A549 (cell line): ENCODE data around the gene GDAP2. TPM values are rescaled to one million over a fixed set of nuclear protein-coding genes. Genes with fewer than 3 reads are reported as not detected.

ENCODE experiments used
- ATAC-seq, 2 experiments: fragments of 200-7000 bp in 1 of 2; fragments of >200 bp in 1 of 2; cut with Nextera tagmentation in 1 of 2; cut with Tn5 transposase in 1 of 2; 3 replicates each; pipeline versions ENCODE4 v1.8.0 to v1.9.1; 2018 to 2020; ENCODE audit warnings: mild to moderate bottlenecking in 1 of 2, moderate library complexity in 1 of 2
- CTCF ChIA-PET: fragments of 300-600 bp; sonication (Branson Sonifier 250); formaldehyde crosslinking; extraction: SDS; loops from one replicate; lab custom pipeline; 2021; ENCODE audit warnings: antibody characterized with exemption, inconsistent platforms; lab: Yijun Ruan, JAX
- POLR2A ChIA-PET: fragments of 350-600 bp; formaldehyde crosslinking; extraction: SDS; loops from one replicate; lab custom pipeline; 2021; ENCODE audit warnings: antibody characterized with exemption, inconsistent platforms; lab: Yijun Ruan, JAX
- DNase-seq, 2 experiments: peaks; one replicate each; pipeline versions ENCODE4 v3.0.0 to v3.0.0-alpha.2; 2011 to 2016; ENCODE audit warnings: low read depth in 1 of 2, low spot score in 1 of 2
- FAIRE-seq: peaks from 2 replicates; lab custom pipeline; 2011; peaks lifted over from hg19 to GRCh38; lab: Jason Lieb, UNC
- H3K27ac ChIP-seq, 2 experiments: fragments of >200 bp; sonication (Bioruptor Twin); formaldehyde crosslinking; 3 replicates each; pipeline ENCODE4 v1.5.1; 2016 to 2017
- H3K4me1 ChIP-seq: fragments of >200 bp; sonication (Bioruptor Twin); formaldehyde crosslinking; 3 replicates; pipeline ENCODE4 v1.6.1; 2016
- H3K4me2 ChIP-seq: fragments of >200 bp; sonication (Bioruptor Twin); formaldehyde crosslinking; 3 replicates; pipeline ENCODE4 v1.6.1; 2016
- H3K4me3 ChIP-seq: fragments of >200 bp; sonication (Bioruptor Twin); formaldehyde crosslinking; 3 replicates; pipeline ENCODE4 v1.5.1; 2016
- H3K9me3 ChIP-seq: fragments of >200 bp; sonication (Bioruptor Twin); formaldehyde crosslinking; 3 replicates; pipeline ENCODE4 v1.6.1; 2016
- BHLHE40 ChIP-seq: IDR thresholded peaks from 2 replicates; pipeline ENCODE4 v1.6.1; 2012; ENCODE audit warnings: low read depth, low read length, inconsistent platforms
- CBX8 ChIP-seq: fragments of 200-600 bp; sonication (generic); IDR thresholded peaks from 2 replicates; pipeline ENCODE4 v1.6.1; 2016
- CEBPB ChIP-seq, 2 experiments: fragments of >200 bp in 1 of 2; sonication (Bioruptor Twin) in 1 of 2; formaldehyde crosslinking in 1 of 2; IDR thresholded peaks; 2 replicates each; pipeline ENCODE4 v1.6.1; 2012 to 2016
- CHD4 ChIP-seq: fragments of 200-600 bp; sonication (generic); IDR thresholded peaks from 2 replicates; pipeline ENCODE4 v1.6.1; 2016; ENCODE audit warnings: antibody characterized with exemption, mild to moderate bottlenecking, borderline replicate concordance
- EHMT2 ChIP-seq: fragments of 200-600 bp; sonication (generic); IDR thresholded peaks from 2 replicates; pipeline ENCODE4 v1.6.1; 2016; ENCODE audit warnings: antibody characterized with exemption, low read depth, mild to moderate bottlenecking, moderate library complexity
- EP300 ChIP-seq, 2 experiments: fragments of >200 bp; sonication (Bioruptor Twin); formaldehyde crosslinking; IDR thresholded peaks; 2 replicates in 1 of 2; 3 replicates in 1 of 2; pipeline ENCODE4 v1.6.1; 2016 to 2017
- ESRRA ChIP-seq: fragments of 150-350 bp; IDR thresholded peaks from 2 replicates; pipeline ENCODE4 v1.6.1; 2014; ENCODE audit warnings: mild to moderate bottlenecking, low read length, borderline replicate concordance
- HDAC2 ChIP-seq: fragments of 200-600 bp; sonication (generic); IDR thresholded peaks from 2 replicates; pipeline ENCODE4 v1.6.1; 2016
- HOXA7 ChIP-seq: fragments of 250-450 bp; sonication (Bioruptor Pico); IDR thresholded peaks from 2 replicates; pipeline ENCODE4 v1.5.0; 2020; ENCODE audit warnings: mild to moderate bottlenecking, moderate library complexity
- HOXB13 ChIP-seq: fragments of 250-450 bp; sonication (Bioruptor Pico); IDR thresholded peaks from 2 replicates; pipeline ENCODE4 v1.5.0; 2020; ENCODE audit warnings: low read depth, mild to moderate bottlenecking, moderate library complexity
- JUN ChIP-seq, 2 experiments: fragments of >200 bp; sonication (Bioruptor Twin); formaldehyde crosslinking; IDR thresholded peaks; 2 replicates in 1 of 2; 3 replicates in 1 of 2; pipeline ENCODE4 v1.6.1; 2016 to 2017
- JUNB ChIP-seq: fragments of >200 bp; sonication (Bioruptor Twin); formaldehyde crosslinking; IDR thresholded peaks from 2 replicates; pipeline ENCODE4 v1.6.1; 2016
- KDM1A ChIP-seq: fragments of 200-600 bp; sonication (generic); IDR thresholded peaks from 2 replicates; pipeline ENCODE4 v1.6.1; 2016; ENCODE audit warnings: low read depth, mild to moderate bottlenecking
- NFE2L2 ChIP-seq: fragments of 150-350 bp; conservative IDR thresholded peaks from 2 replicates; pipeline ENCODE4 v1.6.1; 2014; ENCODE audit warnings: low read length
- NPAS2 ChIP-seq: fragments of 250-450 bp; sonication (Bioruptor Pico); IDR thresholded peaks from 2 replicates; pipeline ENCODE4 v1.8.0; 2022; ENCODE audit warnings: mild to moderate bottlenecking, moderate library complexity, borderline replicate concordance
- NR3C1 ChIP-seq: fragments of >200 bp; sonication (Bioruptor Twin); formaldehyde crosslinking; IDR thresholded peaks from 3 replicates; pipeline ENCODE4 v1.6.1; 2017
- POLR2A ChIP-seq: IDR thresholded peaks from 2 replicates; pipeline ENCODE4 v1.6.1; 2012; ENCODE audit warnings: mild to moderate bottlenecking, low read length
- RFX5 ChIP-seq: fragments of 450-650 bp; IDR thresholded peaks from 2 replicates; pipeline ENCODE4 v1.7.1; 2014; ENCODE audit warnings: antibody characterized with exemption, mild to moderate bottlenecking, moderate library complexity
- RNF2 ChIP-seq: fragments of 200-600 bp; sonication (generic); IDR thresholded peaks from 2 replicates; pipeline ENCODE4 v1.6.1; 2016; ENCODE audit warnings: low read depth, mild to moderate bottlenecking, antibody characterized with exemption, moderate library complexity, borderline replicate concordance
- SMC3 ChIP-seq: fragments of >200 bp; sonication (Bioruptor Twin); formaldehyde crosslinking; IDR thresholded peaks from 3 replicates; pipeline ENCODE4 v1.6.1; 2018; ENCODE audit warnings: inconsistent platforms
- ZC3H11A ChIP-seq: fragments of 450-650 bp; IDR thresholded peaks from 2 replicates; pipeline ENCODE4 v1.6.1; 2014; ENCODE audit warnings: antibody characterized with exemption, mild to moderate bottlenecking
- ZSCAN20 ChIP-seq: fragments of 250-450 bp; sonication (Bioruptor Pico); IDR thresholded peaks from 2 replicates; pipeline ENCODE4 v1.8.0; 2022; ENCODE audit warnings: mild to moderate bottlenecking, moderate library complexity
- WGBS: methylation state at CpG from one replicate; pipeline ENCODE4 v1.1.6; 2017; ENCODE audit errors: missing lambda C conversion rate; 5-methylcytosine and 5-hydroxymethylcytosine counted together
- polyA plus RNA-seq, 4 experiments: library from polyadenylated mRNA; depleted of rRNA in 3 of 4; stranded (reverse); fragments of >200 nt; fragmentation: RNase III in 1 of 4; extraction: RNeasy Plus Mini Kit Qiagen cat#74134 plus additional on column Dnase treatment in 1 of 4; gene quantifications; 2 replicates in 3 of 4; 3 replicates in 1 of 4; pipeline ENCODE4 v1.2.3, GENCODE V29; 2011 to 2017
- TF ChIP-seq, protein P1 (sequence below): fragments of >200 bp; sonication (Bioruptor Twin); formaldehyde crosslinking; IDR thresholded peaks from 2 replicates; pipeline ENCODE4 v1.6.1; 2016
- TF ChIP-seq, protein P2 (sequence below): fragments of >200 bp; sonication (Bioruptor Twin); formaldehyde crosslinking; IDR thresholded peaks from 3 replicates; pipeline ENCODE4 v1.6.1; 2016
- TF ChIP-seq, protein P3 (sequence below): fragments of 250-450 bp; sonication (Bioruptor Pico); IDR thresholded peaks from 2 replicates; pipeline ENCODE4 v1.5.0; 2021; ENCODE audit warnings: mild to moderate bottlenecking, moderate library complexity, borderline replicate concordance
- TF ChIP-seq, protein P4 (sequence below): fragments of 450-650 bp; IDR thresholded peaks from 2 replicates; pipeline ENCODE4 v1.6.1; 2014; ENCODE audit warnings: antibody characterized with exemption

Gene GDAP2
- polyA plus RNA-seq, 2 of the 4 experiments (the other 2 are of a cell fraction): 6.7 to 21.2 TPM

DNA sequence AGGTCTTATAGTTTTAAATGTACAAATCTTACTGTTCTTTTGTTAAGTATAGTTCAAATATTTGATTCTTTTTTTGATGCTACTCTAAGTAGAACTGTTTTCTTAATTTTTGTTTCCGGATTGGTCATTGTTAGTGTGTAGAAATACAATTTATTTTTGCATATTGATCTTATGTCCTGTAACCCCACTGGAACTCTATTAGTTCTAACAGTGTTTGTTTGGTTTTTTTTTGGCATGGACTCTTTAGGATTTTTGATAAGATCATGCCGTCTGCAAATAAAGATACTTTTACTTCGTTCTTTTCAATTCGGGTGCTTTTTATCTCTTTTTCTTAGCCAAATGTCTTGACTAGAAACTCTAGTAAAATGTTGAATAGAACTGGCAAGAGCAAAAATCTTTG, 26.5 kb downstream of the GDAP2 start:
- H3K4me3 ChIP-seq: no peak overlapping the region
- ATAC-seq (no peak), DNase-seq (no peak), FAIRE-seq (no peak)
- H3K4me1 ChIP-seq: no peaks in the 10 kb centered on the region
- WGBS: 96% methylated on average over 4 of the region's 4 CpGs
- TF ChIP-seq CBX8: no peak
- no peak for TF ChIP-seq KDM1A
- TF ChIP-seq ESRRA: no peak
- no peak for TF ChIP-seq CHD4
- TF ChIP-seq RFX5: no peak
- no peak for TF ChIP-seq HOXB13 (CRISPR knock-in tag)
- TF ChIP-seq BHLHE40: no peak
- no peak for TF ChIP-seq NPAS2 (CRISPR knock-in tag)
- TF ChIP-seq, protein P1, sequence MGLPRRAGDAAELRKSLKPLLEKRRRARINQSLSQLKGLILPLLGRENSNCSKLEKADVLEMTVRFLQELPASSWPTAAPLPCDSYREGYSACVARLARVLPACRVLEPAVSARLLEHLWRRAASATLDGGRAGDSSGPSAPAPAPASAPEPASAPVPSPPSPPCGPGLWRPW: no peak
- no peak for TF ChIP-seq HDAC2
- TF ChIP-seq, protein P2, sequence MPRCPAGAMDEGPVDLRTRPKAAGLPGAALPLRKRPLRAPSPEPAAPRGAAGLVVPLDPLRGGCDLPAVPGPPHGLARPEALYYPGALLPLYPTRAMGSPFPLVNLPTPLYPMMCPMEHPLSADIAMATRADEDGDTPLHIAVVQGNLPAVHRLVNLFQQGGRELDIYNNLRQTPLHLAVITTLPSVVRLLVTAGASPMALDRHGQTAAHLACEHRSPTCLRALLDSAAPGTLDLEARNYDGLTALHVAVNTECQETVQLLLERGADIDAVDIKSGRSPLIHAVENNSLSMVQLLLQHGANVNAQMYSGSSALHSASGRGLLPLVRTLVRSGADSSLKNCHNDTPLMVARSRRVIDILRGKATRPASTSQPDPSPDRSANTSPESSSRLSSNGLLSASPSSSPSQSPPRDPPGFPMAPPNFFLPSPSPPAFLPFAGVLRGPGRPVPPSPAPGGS: no peak
- no peak for TF ChIP-seq CEBPB (IDR thresholded peaks at IDR 0.05)
- no peak for TF ChIP-seq NFE2L2
- TF ChIP-seq RNF2: no peak
- no peak for TF ChIP-seq SMC3
- no peaks in the 10 kb centered on the region for H3K9me3 ChIP-seq
- POLR2A ChIA-PET: no interaction called here
- no peak overlapping the region for H3K27ac ChIP-seq
- CTCF ChIA-PET: interaction anchor here (0.6 kb wide), 1 partner anchor 10 kb away, joined by 3 read pairs; no protein-coding TSS in a partner anchor
- H3K4me2 ChIP-seq: no peak overlapping the region

DNA sequence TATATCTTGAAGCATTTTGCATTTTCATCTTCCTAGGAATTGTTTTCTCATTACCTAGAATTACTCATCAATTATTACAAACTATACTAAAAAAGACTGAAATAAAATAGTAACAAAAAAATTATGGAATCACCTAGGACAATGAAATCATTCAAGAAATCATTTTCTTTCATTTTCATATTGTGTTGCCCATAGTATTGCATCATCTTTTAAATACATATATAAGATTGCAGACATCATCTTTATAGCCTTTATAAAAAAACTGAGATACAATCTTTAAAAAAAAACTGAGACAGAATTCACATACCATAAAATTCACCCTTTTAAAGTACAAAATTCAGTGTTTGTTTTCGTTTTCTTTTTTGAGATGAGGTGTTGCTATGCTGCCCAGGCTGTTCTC, 29.6 kb downstream of the GDAP2 start:
- no peak overlapping the region for H3K4me3 ChIP-seq
- H3K4me1 ChIP-seq: no peaks in the 10 kb centered on the region
- CTCF ChIA-PET: interaction anchor here (1.5 kb wide), 1 partner anchor 11 kb away, joined by 3 read pairs; no protein-coding TSS in a partner anchor
- 95% methylated on average over 1 of the region's 1 CpG for WGBS
- FAIRE-seq (no peak), ATAC-seq (no peak)
- no peak overlapping the region for H3K4me2 ChIP-seq
- POLR2A ChIA-PET: no interaction called here
- no peaks in the 10 kb centered on the region for H3K9me3 ChIP-seq
- TF ChIP-seq ZC3H11A (no peak), JUNB (no peak), EP300 (IDR thresholded peaks at IDR 0.05) (no peak), ZSCAN20 (CRISPR knock-in tag) (no peak), SMC3 (no peak), RFX5 (no peak), NR3C1 (no peak), JUN (IDR thresholded peaks at IDR 0.05) (no peak), HOXB13 (CRISPR knock-in tag) (no peak), EHMT2 (no peak), HOXA7 (CRISPR knock-in tag) (no peak), NPAS2 (CRISPR knock-in tag) (no peak), POLR2A (no peak), NFE2L2 (no peak)
- TF ChIP-seq, protein P3, sequence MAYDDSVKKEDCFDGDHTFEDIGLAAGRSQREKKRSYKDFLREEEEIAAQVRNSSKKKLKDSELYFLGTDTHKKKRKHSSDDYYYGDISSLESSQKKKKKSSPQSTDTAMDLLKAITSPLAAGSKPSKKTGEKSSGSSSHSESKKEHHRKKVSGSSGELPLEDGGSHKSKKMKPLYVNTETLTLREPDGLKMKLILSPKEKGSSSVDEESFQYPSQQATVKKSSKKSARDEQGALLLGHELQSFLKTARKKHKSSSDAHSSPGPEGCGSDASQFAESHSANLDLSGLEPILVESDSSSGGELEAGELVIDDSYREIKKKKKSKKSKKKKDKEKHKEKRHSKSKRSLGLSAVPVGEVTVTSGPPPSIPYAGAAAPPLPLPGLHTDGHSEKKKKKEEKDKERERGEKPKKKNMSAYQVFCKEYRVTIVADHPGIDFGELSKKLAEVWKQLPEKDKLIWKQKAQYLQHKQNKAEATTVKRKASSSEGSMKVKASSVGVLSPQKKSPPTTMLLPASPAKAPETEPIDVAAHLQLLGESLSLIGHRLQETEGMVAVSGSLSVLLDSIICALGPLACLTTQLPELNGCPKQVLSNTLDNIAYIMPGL: no peak
- TF ChIP-seq, protein P4, sequence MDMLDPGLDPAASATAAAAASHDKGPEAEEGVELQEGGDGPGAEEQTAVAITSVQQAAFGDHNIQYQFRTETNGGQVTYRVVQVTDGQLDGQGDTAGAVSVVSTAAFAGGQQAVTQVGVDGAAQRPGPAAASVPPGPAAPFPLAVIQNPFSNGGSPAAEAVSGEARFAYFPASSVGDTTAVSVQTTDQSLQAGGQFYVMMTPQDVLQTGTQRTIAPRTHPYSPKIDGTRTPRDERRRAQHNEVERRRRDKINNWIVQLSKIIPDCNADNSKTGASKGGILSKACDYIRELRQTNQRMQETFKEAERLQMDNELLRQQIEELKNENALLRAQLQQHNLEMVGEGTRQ: no peak
- TF ChIP-seq, all 56 proteins: peak for 0
- no peak for DNase-seq
- no peak overlapping the region for H3K27ac ChIP-seq
